Measurements from ENCODE around the gene ZNF462.

ZNF462 gene

GRCh38 chr9:107034831-107035230 is 171.9 kb downstream of the ZNF462 start:
- H3K4me3 ChIP-seq (replicated peaks; ENCODE audit: low read depth, low read length): no peak overlapping the region
- no peak for DNase-seq (ENCODE audit: extremely low read depth, low read depth)
- no peak for TF ChIP-seq CTCF (IDR thresholded peaks at IDR 0.05; ENCODE audit: low read depth, low read length, missing control alignments)

- no peak for TF ChIP-seq CTCF (IDR thresholded peaks at IDR 0.05; ENCODE audit: low read depth, low read length, missing control alignments)
- DNase-seq (ENCODE audit: extremely low read depth, low read depth): no peak
- H3K4me3 ChIP-seq (replicated peaks; ENCODE audit: low read depth, low read length): no peak overlapping the region
Measured at GRCh38 chr9:107036367-107036766, 173.4 kb downstream of the ZNF462 start.

- TF ChIP-seq CTCF (IDR thresholded peaks at IDR 0.05; ENCODE audit: low read depth, low read length, missing control alignments): no peak
- no peak overlapping the region for H3K4me3 ChIP-seq (replicated peaks; ENCODE audit: low read depth, low read length)
- no peak for DNase-seq (ENCODE audit: extremely low read depth, low read depth)
Measured at GRCh38 chr9:107039542-107039941, 176.6 kb downstream of the ZNF462 start.

GRCh38 chr9:107042606-107043005 is 179.6 kb downstream of the ZNF462 start:
- TF ChIP-seq CTCF (IDR thresholded peaks at IDR 0.05; ENCODE audit: low read depth, low read length, missing control alignments): no peak
- no peak for DNase-seq (ENCODE audit: extremely low read depth, low read depth)
- H3K4me3 ChIP-seq (replicated peaks; ENCODE audit: low read depth, low read length): no peak overlapping the region

- no peak for DNase-seq (ENCODE audit: extremely low read depth, low read depth)
- no peak for TF ChIP-seq CTCF (IDR thresholded peaks at IDR 0.05; ENCODE audit: low read depth, low read length, missing control alignments)
Measured at GRCh38 chr9:107043886-107044285, 180.9 kb downstream of the ZNF462 start.

GRCh38 chr9:107044872-107045271 is 181.9 kb downstream of the ZNF462 start:
- TF ChIP-seq CTCF (IDR thresholded peaks at IDR 0.05; ENCODE audit: low read depth, low read length, missing control alignments): no peak
- DNase-seq (ENCODE audit: extremely low read depth, low read depth): no peak
- H3K4me3 ChIP-seq (replicated peaks; ENCODE audit: low read depth, low read length): no peak overlapping the region

More at GRCh38 chr9:107043886-107044285, 180.9 kb downstream of the ZNF462 start:
- no peak overlapping the region for H3K4me3 ChIP-seq (replicated peaks; ENCODE audit: low read depth, low read length)

- TF ChIP-seq CTCF (IDR thresholded peaks at IDR 0.05; ENCODE audit: low read depth, low read length, missing control alignments): no peak
- no peak for DNase-seq (ENCODE audit: extremely low read depth, low read depth)
- no peak overlapping the region for H3K4me3 ChIP-seq (replicated peaks; ENCODE audit: low read depth, low read length)
Measured at GRCh38 chr9:107046692-107047091, 183.7 kb downstream of the ZNF462 start.

All from HFF-Myc (cell line).